ENCODE measurements around the gene NEUROG2. TPM values are rescaled to one million over a fixed set of nuclear protein-coding genes. Genes with fewer than 3 reads are reported as not detected.

Gene NEUROG2
- total and polyA plus RNA-seq, 9 of the 15 experiments (the other 6 are each of a cell fraction or from before 2014, with no cell fraction given): 0.07 TPM; not detected in 7

DNA sequence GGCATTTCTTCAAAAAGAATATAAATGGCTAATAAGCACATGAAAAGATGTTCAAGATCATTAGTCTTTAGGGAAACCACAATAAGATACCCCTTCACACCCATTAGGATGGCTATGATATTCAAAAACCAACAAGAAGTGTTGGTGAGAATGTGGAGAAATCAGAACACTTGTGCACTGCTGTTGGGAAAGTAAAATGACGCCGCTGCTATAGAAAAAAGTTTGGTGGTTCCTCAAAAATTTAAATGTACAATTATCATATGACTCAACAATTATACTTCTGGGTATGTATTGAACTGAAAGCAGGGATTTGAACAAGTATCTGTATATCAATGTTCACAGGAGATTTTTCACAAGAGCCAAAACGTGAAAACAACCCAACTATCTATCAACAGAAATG is 29.4 kb upstream of the NEUROG2 start (continued):
- TF ChIP-seq, protein P1, sequence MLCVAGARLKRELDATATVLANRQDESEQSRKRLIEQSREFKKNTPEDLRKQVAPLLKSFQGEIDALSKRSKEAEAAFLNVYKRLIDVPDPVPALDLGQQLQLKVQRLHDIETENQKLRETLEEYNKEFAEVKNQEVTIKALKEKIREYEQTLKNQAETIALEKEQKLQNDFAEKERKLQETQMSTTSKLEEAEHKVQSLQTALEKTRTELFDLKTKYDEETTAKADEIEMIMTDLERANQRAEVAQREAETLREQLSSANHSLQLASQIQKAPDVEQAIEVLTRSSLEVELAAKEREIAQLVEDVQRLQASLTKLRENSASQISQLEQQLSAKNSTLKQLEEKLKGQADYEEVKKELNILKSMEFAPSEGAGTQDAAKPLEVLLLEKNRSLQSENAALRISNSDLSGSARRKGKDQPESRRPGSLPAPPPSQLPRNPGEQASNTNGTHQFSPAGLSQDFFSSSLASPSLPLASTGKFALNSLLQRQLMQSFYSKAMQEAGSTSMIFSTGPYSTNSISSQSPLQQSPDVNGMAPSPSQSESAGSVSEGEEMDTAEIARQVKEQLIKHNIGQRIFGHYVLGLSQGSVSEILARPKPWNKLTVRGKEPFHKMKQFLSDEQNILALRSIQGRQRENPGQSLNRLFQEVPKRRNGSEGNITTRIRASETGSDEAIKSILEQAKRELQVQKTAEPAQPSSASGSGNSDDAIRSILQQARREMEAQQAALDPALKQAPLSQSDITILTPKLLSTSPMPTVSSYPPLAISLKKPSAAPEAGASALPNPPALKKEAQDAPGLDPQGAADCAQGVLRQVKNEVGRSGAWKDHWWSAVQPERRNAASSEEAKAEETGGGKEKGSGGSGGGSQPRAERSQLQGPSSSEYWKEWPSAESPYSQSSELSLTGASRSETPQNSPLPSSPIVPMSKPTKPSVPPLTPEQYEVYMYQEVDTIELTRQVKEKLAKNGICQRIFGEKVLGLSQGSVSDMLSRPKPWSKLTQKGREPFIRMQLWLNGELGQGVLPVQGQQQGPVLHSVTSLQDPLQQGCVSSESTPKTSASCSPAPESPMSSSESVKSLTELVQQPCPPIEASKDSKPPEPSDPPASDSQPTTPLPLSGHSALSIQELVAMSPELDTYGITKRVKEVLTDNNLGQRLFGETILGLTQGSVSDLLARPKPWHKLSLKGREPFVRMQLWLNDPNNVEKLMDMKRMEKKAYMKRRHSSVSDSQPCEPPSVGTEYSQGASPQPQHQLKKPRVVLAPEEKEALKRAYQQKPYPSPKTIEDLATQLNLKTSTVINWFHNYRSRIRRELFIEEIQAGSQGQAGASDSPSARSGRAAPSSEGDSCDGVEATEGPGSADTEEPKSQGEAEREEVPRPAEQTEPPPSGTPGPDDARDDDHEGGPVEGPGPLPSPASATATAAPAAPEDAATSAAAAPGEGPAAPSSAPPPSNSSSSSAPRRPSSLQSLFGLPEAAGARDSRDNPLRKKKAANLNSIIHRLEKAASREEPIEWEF (CRISPR knock-in tag; IDR thresholded peaks at IDR 0.05): no peak

DNA sequence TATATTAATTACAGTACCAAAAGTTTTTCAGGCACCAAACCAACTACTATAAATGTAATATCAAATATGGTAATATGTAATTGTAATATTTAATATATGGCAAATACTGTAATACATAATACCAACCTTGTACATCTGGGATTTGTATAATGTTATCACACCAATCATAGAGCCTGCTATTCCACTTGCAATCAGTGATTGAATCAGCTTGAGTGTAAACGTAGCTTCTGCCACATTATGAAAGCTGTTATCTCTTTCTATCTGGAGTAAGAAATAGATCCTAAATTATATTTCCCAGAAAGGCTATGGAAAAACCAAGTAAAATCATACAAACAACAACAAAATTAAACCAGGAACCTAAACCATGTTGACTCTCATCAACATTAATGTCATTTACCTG is 24.7 kb upstream of the NEUROG2 start:
- POLR2A ChIA-PET: no interaction called here
- Histone ChIP-seq H4K20me1 (replicated peaks; ENCODE audit: control insufficient read depth, insufficient read depth, low read length) (no peaks in the 10 kb centered on the region), H3K9me1 (ENCODE audit: control insufficient read depth, insufficient read depth, low read length) (no peaks in the 10 kb centered on the region), H3K9me3 (replicated peaks; ENCODE audit: control insufficient read depth, insufficient read depth, low read depth, low read length) (no peaks in the 10 kb centered on the region), H3K4me1 (replicated peaks in 1 of 2; ENCODE audit: control insufficient read depth in 2 of 2, insufficient read depth in 2 of 2, low read length in 2 of 2) (no peaks in the 10 kb centered on the region), H3K79me2 (ENCODE audit: control insufficient read depth, insufficient read depth, low read length) (no peaks in the 10 kb centered on the region), H3K27ac (ENCODE audit: extremely low read depth, low read depth, low read length) (no peak overlapping the region), H3K4me2 (ENCODE audit: insufficient read depth, low read length) (no peak overlapping the region), H2AFZ (ENCODE audit: low read depth, low read length) (no peak overlapping the region), H3K4me3 (no peak overlapping the region), H3K9ac (ENCODE audit: insufficient read depth in 1 of 2, low read depth in 2 of 2, low read length in 2 of 2) (no peak overlapping the region), H3K36me3 (ENCODE audit: control insufficient read depth, insufficient read depth, low read length) (no peaks in the 10 kb centered on the region), H3K27me3 (ENCODE audit: control insufficient read depth in 2 of 2, insufficient read depth in 2 of 2, low read length in 2 of 2) (no peaks in the 10 kb centered on the region)
- ATAC-seq (no peak), DNase-seq (ENCODE audit: extremely low read depth in 1 of 4, low spot score in 3 of 4) (no peak), FAIRE-seq (no peak)
- CTCF ChIA-PET (ENCODE audit: low intra/inter-chr PET ratio): no interaction called here
- TF ChIP-seq NCOA2 (IDR thresholded peaks at IDR 0.05; ENCODE audit: partially characterized antibody in 2 of 2) (no peak), NRF1 (conservative IDR thresholded peaks at IDR 0.05 in 1 of 2, IDR thresholded peaks at IDR 0.05 in 1 of 2) (no peak), MECOM (CRISPR knock-in tag; IDR thresholded peaks at IDR 0.05) (no peak), ZNF764 (CRISPR knock-in tag; IDR thresholded peaks at IDR 0.05; ENCODE audit: low read depth) (no peak), ARNT (IDR thresholded peaks at IDR 0.05) (no peak), MAFG (tag; conservative IDR thresholded peaks at IDR 0.05) (no peak), ZNF551 (CRISPR knock-in tag; IDR thresholded peaks at IDR 0.05) (no peak), TAF1 (IDR thresholded peaks at IDR 0.05; ENCODE audit: control insufficient read depth, extremely low read depth, insufficient read depth, low read length, severe bottlenecking) (no peak), BRD9 (IDR thresholded peaks at IDR 0.05; ENCODE audit: low read depth, partially characterized antibody) (no peak)
- TF ChIP-seq, protein P2, sequence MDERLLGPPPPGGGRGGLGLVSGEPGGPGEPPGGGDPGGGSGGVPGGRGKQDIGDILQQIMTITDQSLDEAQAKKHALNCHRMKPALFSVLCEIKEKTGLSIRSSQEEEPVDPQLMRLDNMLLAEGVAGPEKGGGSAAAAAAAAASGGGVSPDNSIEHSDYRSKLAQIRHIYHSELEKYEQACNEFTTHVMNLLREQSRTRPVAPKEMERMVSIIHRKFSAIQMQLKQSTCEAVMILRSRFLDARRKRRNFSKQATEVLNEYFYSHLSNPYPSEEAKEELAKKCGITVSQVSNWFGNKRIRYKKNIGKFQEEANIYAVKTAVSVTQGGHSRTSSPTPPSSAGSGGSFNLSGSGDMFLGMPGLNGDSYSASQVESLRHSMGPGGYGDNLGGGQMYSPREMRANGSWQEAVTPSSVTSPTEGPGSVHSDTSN (CRISPR knock-in tag; IDR thresholded peaks at IDR 0.05; ENCODE audit: low read depth): no peak
- TF ChIP-seq, protein P2 (tag; conservative IDR thresholded peaks at IDR 0.05; ENCODE audit: low read depth): no peak
- TF ChIP-seq, protein P3, sequence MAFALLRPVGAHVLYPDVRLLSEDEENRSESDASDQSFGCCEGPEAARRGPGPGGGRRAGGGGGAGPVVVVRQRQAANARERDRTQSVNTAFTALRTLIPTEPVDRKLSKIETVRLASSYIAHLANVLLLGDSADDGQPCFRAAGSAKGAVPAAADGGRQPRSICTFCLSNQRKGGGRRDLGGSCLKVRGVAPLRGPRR (CRISPR knock-in tag; IDR thresholded peaks at IDR 0.05): no peak
- intact Hi-C loops (cut with micrococcal nuclease) (no loop called here), in situ Hi-C loops (cut with MboI) (no loop called here)
- BruUV-seq (replicated peaks): no TSS peak
- WGBS (ENCODE audit: insufficient coverage, low coverage, missing lambda C conversion rate): 67% methylated on average over 1 of the region's 1 CpG

Measured in K562 (cell line).